B cell (primary cell): ENCODE results near the gene ACTR1B. TPM values are rescaled to one million over a fixed set of nuclear protein-coding genes. Genes with fewer than 3 reads are reported as not detected.

Experiments used
- ATAC-seq: fragments of 200-7000 bp; cut with Tn5 transposase; one replicate; pipeline ENCODE4 v1.10.0; 2021; ENCODE audit warnings: low read depth, mild to moderate bottlenecking, moderate number of reproducible peaks, moderate library complexity
- CTCF ChIA-PET: fragments of 350-600 bp; sonication (Branson Sonifier 250); formaldehyde crosslinking; loops from one replicate; lab custom pipeline; 2021; ENCODE audit warnings: antibody characterized with exemption, inconsistent platforms; lab: Charles Lee
- POLR2A ChIA-PET: fragments of 350-600 bp; sonication (Branson Sonifier 250); formaldehyde crosslinking; loops from one replicate; lab custom pipeline; 2021; ENCODE audit warnings: antibody characterized with exemption; lab: Charles Lee
- DNase-seq: peaks from one replicate; pipeline ENCODE4 v3.0.0; 2013
- H2AFZ ChIP-seq: 2 replicates; pipeline ENCODE4 v1.6.1; 2012; ENCODE audit warnings: mild to moderate bottlenecking, low read depth, low read length; ENCODE audit not compliant: insufficient read depth, poor library complexity, severe bottlenecking
- H3K27ac ChIP-seq, 2 donors: 1 replicate in 1 of 2; 2 replicates in 1 of 2; pipeline ENCODE4 v1.5.1; 2012 to 2013; ENCODE audit warnings: low read length in 2 of 2, mild to moderate bottlenecking in 2 of 2, moderate library complexity in 1 of 2
- H3K27me3 ChIP-seq, 4 experiments: fragments of 200-600 bp in 1 of 4; sonication (generic) in 1 of 4; replicated peaks in 1 of 4; 1 replicate in 2 of 4; 2 replicates in 2 of 4; pipeline versions ENCODE4 v1.6.1 to v1.7.0; 2013 to 2016; ENCODE audit warnings: low read length in 3 of 4, mild to moderate bottlenecking in 2 of 4, mixed read lengths in 1 of 4, moderate library complexity in 1 of 4; ENCODE audit not compliant: insufficient read depth in 4 of 4, control insufficient read depth in 3 of 4; ENCODE audit errors: control extremely low read depth in 1 of 4
- H3K36me3 ChIP-seq, 2 experiments: replicated peaks in 1 of 2; 1 replicate in 1 of 2; 2 replicates in 1 of 2; pipeline versions ENCODE4 v1.6.1 to v1.7.1; 2013; ENCODE audit warnings: low read length in 1 of 2; ENCODE audit not compliant: insufficient read depth in 2 of 2, control insufficient read depth in 1 of 2; ENCODE audit errors: control extremely low read depth in 1 of 2, extremely low read depth in 1 of 2
- H3K4me1 ChIP-seq, 2 donors: fragments of 200-600 bp in 1 of 2; sonication (generic) in 1 of 2; 1 replicate in 1 of 2; 2 replicates in 1 of 2; pipeline versions ENCODE4 v1.5.1 to v1.6.1; 2013 to 2017; ENCODE audit warnings: low read length in 2 of 2; ENCODE audit not compliant: control insufficient read depth in 2 of 2, insufficient read depth in 2 of 2
- H3K4me2 ChIP-seq: replicated peaks from 2 replicates; pipeline ENCODE3; 2012; ENCODE audit warnings: mild to moderate bottlenecking, low read depth, low read length; ENCODE audit not compliant: poor library complexity, severe bottlenecking
- H3K4me3 ChIP-seq, 5 experiments: fragments of 200-600 bp in 1 of 5; sonication (generic) in 1 of 5; 1 replicate in 3 of 5; 2 replicates in 2 of 5; pipeline versions ENCODE4 v1.5.1 to v1.7.0; 2011 to 2016; ENCODE audit warnings: low read length in 4 of 5, mild to moderate bottlenecking in 4 of 5, low read depth in 2 of 5, control low read depth in 1 of 5, moderate library complexity in 1 of 5; ENCODE audit not compliant: insufficient read depth in 1 of 5; ENCODE audit errors: control extremely low read depth in 1 of 5, extremely low read depth in 1 of 5
- H3K79me2 ChIP-seq: fragments of 200-600 bp; sonication (generic); one replicate; pipeline ENCODE4 v1.6.0; 2016; ENCODE audit warnings: low read length; ENCODE audit not compliant: control insufficient read depth, insufficient read depth
- H3K9ac ChIP-seq: fragments of 200-600 bp; sonication (generic); 2 replicates; pipeline ENCODE4 v1.6.1; 2017; ENCODE audit warnings: mild to moderate bottlenecking, low read length, moderate library complexity
- H3K9me3 ChIP-seq, 3 donors: one replicate each; pipeline versions ENCODE4 v1.6.1 to v1.7.1; 2013; ENCODE audit warnings: low read length in 2 of 3; ENCODE audit not compliant: control insufficient read depth in 2 of 3, insufficient read depth in 1 of 3; ENCODE audit errors: control extremely low read depth in 1 of 3
- H4K20me1 ChIP-seq: 2 replicates; pipeline ENCODE4 v1.6.0; 2012; ENCODE audit warnings: mild to moderate bottlenecking, low read length; ENCODE audit not compliant: insufficient read depth, control insufficient read depth, poor library complexity, severe bottlenecking
- H3K27ac Mint-ChIP-seq: one replicate; pipeline ENCODE4 v1.8.0; 2021; ENCODE audit warnings: mixed read lengths
- H3K27me3 Mint-ChIP-seq: one replicate; pipeline ENCODE4 v1.8.0; 2021; ENCODE audit warnings: mixed read lengths
- H3K4me1 Mint-ChIP-seq: one replicate; pipeline ENCODE4 v1.8.0; 2021; ENCODE audit warnings: mixed read lengths
- H3K4me3 Mint-ChIP-seq: one replicate; pipeline ENCODE4 v1.8.0; 2021; ENCODE audit warnings: mixed read lengths
- H3K9me3 Mint-ChIP-seq: one replicate; pipeline ENCODE4 v1.8.0; 2022; ENCODE audit warnings: mixed read lengths; ENCODE audit not compliant: insufficient read depth
- CTCF ChIP-seq: fragments of 200-600 bp; IDR thresholded peaks from one replicate; pipeline ENCODE4 v1.8.0; 2022; ENCODE audit warnings: antibody characterized with exemption, mild to moderate bottlenecking
- EZH2 ChIP-seq: IDR thresholded peaks from 2 replicates; pipeline ENCODE4 v1.6.1; 2012; ENCODE audit warnings: borderline replicate concordance, low read depth, mild to moderate bottlenecking, moderate library complexity, low read length; ENCODE audit not compliant: insufficient read depth, poor library complexity, severe bottlenecking
- WGBS: methylation state at CpG from one replicate; pipeline ENCODE4 v1.1.5; 2013; ENCODE audit warnings: missing lambda C conversion rate; ENCODE audit not compliant: insufficient coverage; 5-methylcytosine and 5-hydroxymethylcytosine counted together
- intact Hi-C: fragments of 100-400 bp; cut with micrococcal nuclease; formaldehyde crosslinking; loops from one replicate; pipeline ENCODE4 v1.10.0; 2022
- polyA plus RNA-seq: library from polyadenylated mRNA; depleted of rRNA; stranded (reverse); fragments of >200 nt; gene quantifications from 2 replicates; pipeline ENCODE4 v1.2.3, GENCODE V29; 2012
- total RNA-seq, 2 donors: library from RNA; stranded (reverse); fragments of 120-200 nt in 1 of 2; gene quantifications; 1 replicate in 1 of 2; 2 replicates in 1 of 2; pipeline versions ENCODE4 v1.2.3 to v1.2.4, GENCODE V29; 2013 to 2022

Gene ACTR1B
- total and polyA plus RNA-seq, 2 donors (not counting 1 experiment from before 2014, with no cell fraction given): 69.0 to 143 TPM

GRCh38 chr2:97699765-97700444, 36.1 kb upstream of the ACTR1B start:
- Histone ChIP-seq H3K4me3 (no peak overlapping the region), H3K4me2 (no peak overlapping the region), H3K27me3 (no peaks in the 10 kb centered on the region), H3K4me1 (peaks cover 0 to 3% of the 10 kb centered on the region in 2 donors), H3K9me3 (no peaks in the 10 kb centered on the region), H3K36me3 (no peaks in the 10 kb centered on the region), H2AFZ (peak overlapping the region; percentile 27), H4K20me1 (no peaks in the 10 kb centered on the region), H3K9ac (no peak overlapping the region), H3K27ac (no peak overlapping the region), H3K79me2 (no peaks in the 10 kb centered on the region)
- no peak overlapping the region for H3K27ac Mint-ChIP-seq
- intact Hi-C loops: loop anchor here (1.0 to 5.0 kb wide), 3 partner anchors 48 to 684 kb away; no protein-coding TSS in a partner anchor
- WGBS: 87% methylated on average over 8 of the region's 11 CpGs
- DNase-seq: peak; percentile 65
- peaks cover 5% of the 10 kb centered on the region for H3K4me1 Mint-ChIP-seq
- POLR2A ChIA-PET: no interaction called here
- no peak overlapping the region for H3K4me3 Mint-ChIP-seq
- ATAC-seq: peak; percentile 76
- CTCF ChIA-PET: interaction anchor here (0.6 to 7.1 kb wide), 23 partner anchors 8 to 686 kb away, joined by 3 to 164 read pairs (median 4); partner anchors contain the start of genes ACTR1B, ANKRD36B, COX5B and ZAP70
- H3K9me3 Mint-ChIP-seq: no peaks in the 10 kb centered on the region
- no peaks in the 10 kb centered on the region for H3K27me3 Mint-ChIP-seq
- TF ChIP-seq CTCF (peak; percentile 72), EZH2 (no peak)

- POLR2A ChIA-PET: interaction anchor here (2.0 kb wide), 1 partner anchor 108 kb away, joined by 7 read pairs; no protein-coding TSS in a partner anchor
- CTCF ChIA-PET: interaction anchor here (0.7 to 7.1 kb wide), 14 partner anchors 11 to 688 kb away, joined by 3 to 164 read pairs (median 8); partner anchors contain the start of genes ACTR1B, ANKRD36B, C2orf92 and COX5B
- no peaks in the 10 kb centered on the region for H3K27me3 ChIP-seq
- no peak for DNase-seq
- no peaks in the 10 kb centered on the region for H3K27me3 Mint-ChIP-seq
- peaks cover 0 to 3% of the 10 kb centered on the region in 2 donors for H3K4me1 ChIP-seq
- H3K27ac Mint-ChIP-seq: no peak overlapping the region
- WGBS: no CpG with 5 or more reads among the region's 4 CpGs
- H3K79me2 ChIP-seq: no peaks in the 10 kb centered on the region
- no peak overlapping the region for H3K4me2 ChIP-seq
- H4K20me1 ChIP-seq: no peaks in the 10 kb centered on the region
- H3K4me1 Mint-ChIP-seq: peaks cover 5% of the 10 kb centered on the region
- TF ChIP-seq CTCF (no peak), EZH2 (no peak)
- H3K36me3 ChIP-seq: no peaks in the 10 kb centered on the region
- ATAC-seq: no peak
- H3K27ac ChIP-seq: no peak overlapping the region
- H3K4me3 ChIP-seq: no peak overlapping the region
- H3K9me3 Mint-ChIP-seq: no peaks in the 10 kb centered on the region
- no peak overlapping the region for H3K9ac ChIP-seq
- H3K4me3 Mint-ChIP-seq: no peak overlapping the region
- intact Hi-C loops: no loop called here
- no peaks in the 10 kb centered on the region for H3K9me3 ChIP-seq
- no peak overlapping the region for H2AFZ ChIP-seq
These were observed 34.7 kb upstream of the ACTR1B start for GRCh38 chr2:97698530-97698929.
